ENCODE results near the gene CDNF. TPM values are rescaled to one million over a fixed set of nuclear protein-coding genes. Genes with fewer than 3 reads are reported as not detected.

Gene CDNF
- total and polyA plus RNA-seq, 3 experiments from 2014 or later, result 0.47 to 1.2 (median 0.96) TPM

DNA sequence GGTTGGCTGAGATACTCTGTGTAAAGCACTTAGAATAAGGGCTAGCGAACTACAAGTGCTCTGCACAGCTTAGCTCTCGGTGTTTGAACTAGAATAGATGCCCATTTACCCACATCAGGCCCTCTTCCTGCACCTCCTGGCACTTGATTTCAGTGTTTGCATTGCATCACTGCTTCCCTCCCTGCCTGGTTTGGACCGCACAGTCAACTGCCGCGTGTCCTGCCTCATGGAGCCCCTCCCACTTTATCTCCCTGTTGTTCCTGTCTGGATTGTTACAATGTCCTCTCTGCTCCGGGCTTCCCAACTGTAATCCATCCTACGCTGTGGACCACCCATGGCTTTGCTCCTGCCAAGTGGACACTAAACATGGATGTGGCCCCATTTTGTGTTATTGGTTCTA lies 65.4 kb downstream of the CDNF start:
- no peaks in the 10 kb centered on the region for H3K4me1 Mint-ChIP-seq
- CTCF ChIA-PET, result no interaction called here

GRCh38 chr10:14770927-14771326 lies 66.9 kb downstream of the CDNF start:
- no peak overlapping the region for H3K27ac ChIP-seq (ENCODE audit: low read depth, low read length)
- no peaks in the 10 kb centered on the region for H3K4me1 Mint-ChIP-seq
- H3K4me1 ChIP-seq (ENCODE audit: insufficient read depth, low read length), result no peaks in the 10 kb centered on the region
- ChIA-PET CTCF (no interaction called here), POLR2A (no interaction called here)
- no peak overlapping the region for H3K27ac Mint-ChIP-seq
- no peak overlapping the region for H3K4me3 ChIP-seq (ENCODE audit: low read length)
- no peaks in the 10 kb centered on the region for H3K9me3 Mint-ChIP-seq
- H3K27me3 ChIP-seq (ENCODE audit: insufficient read depth, low read length, poor library complexity, severe bottlenecking), result no peaks in the 10 kb centered on the region
- DNase-seq, result no peak
- no peaks in the 10 kb centered on the region for H3K36me3 ChIP-seq (ENCODE audit: insufficient read depth, low read length)
- no peak overlapping the region for H3K4me3 Mint-ChIP-seq
- no peaks in the 10 kb centered on the region for H3K9me3 ChIP-seq (ENCODE audit: low read length)
- H3K36me3 Mint-ChIP-seq, result peaks cover 0 to 2% (median 0%) of the 10 kb centered on the region in 3 donors
- peaks cover 0 to 4% of the 10 kb centered on the region in 2 donors for H3K27me3 Mint-ChIP-seq

More for the DNA sequence above, 65.4 kb downstream of the CDNF start:
- Histone ChIP-seq H3K4me3 (ENCODE audit: low read length) (no peak overlapping the region), H3K4me1 (ENCODE audit: insufficient read depth, low read length) (no peaks in the 10 kb centered on the region), H3K27ac (ENCODE audit: low read depth, low read length) (no peak overlapping the region), H3K27me3 (ENCODE audit: insufficient read depth, low read length, poor library complexity, severe bottlenecking) (no peaks in the 10 kb centered on the region), H3K9me3 (ENCODE audit: low read length) (no peaks in the 10 kb centered on the region), H3K36me3 (ENCODE audit: insufficient read depth, low read length) (no peaks in the 10 kb centered on the region)
- POLR2A ChIA-PET, result no interaction called here
- no peaks in the 10 kb centered on the region for H3K9me3 Mint-ChIP-seq
- H3K27me3 Mint-ChIP-seq, result peaks cover 0 to 6% of the 10 kb centered on the region in 2 donors
- peaks cover 0 to 2% (median 0%) of the 10 kb centered on the region in 3 donors for H3K36me3 Mint-ChIP-seq
- H3K27ac Mint-ChIP-seq, result no peak overlapping the region
- H3K4me3 Mint-ChIP-seq, result no peak overlapping the region
- DNase-seq, result no peak

Other genes starting within 250 kb of the CDNF start
- gene FAM107B, start 63.1 kb downstream of the CDNF start, total RNA-seq, result 100 to 1,000 TPM; 138 to 143 TPM
- 316 TPM for gene FAM107B, start 63.1 kb downstream of the CDNF start, polyA plus RNA-seq
- 10 to 100 TPM; 43.3 to 45.5 TPM for gene HSPA14, start 269 bp upstream of the CDNF start, total RNA-seq
- gene HSPA14, start 269 bp upstream of the CDNF start, polyA plus RNA-seq, result 20.0 TPM
- 10 to 100 TPM; 28.5 to 30.4 TPM for gene MSANTD7, start 269 bp upstream of the CDNF start, total RNA-seq
- gene MSANTD7, start 269 bp upstream of the CDNF start, polyA plus RNA-seq, result 8.7 TPM
- gene SUV39H2, start 40.8 kb upstream of the CDNF start, total RNA-seq, result 10 to 100 TPM; 30.8 to 35.8 TPM
- 3.4 TPM for gene SUV39H2, start 40.8 kb upstream of the CDNF start, polyA plus RNA-seq
- gene DCLRE1C, start 116.1 kb upstream of the CDNF start, total RNA-seq, result 10 to 100 TPM; 11.3 to 12.5 TPM
- gene DCLRE1C, start 116.1 kb upstream of the CDNF start, polyA plus RNA-seq, result 28.4 TPM
- gene MEIG1, start 121.4 kb upstream of the CDNF start, total RNA-seq, result 1 to 10 TPM in 1 of 2 experiments, under 1 TPM in 1; 0.91 to 1.2 TPM
- gene MEIG1, start 121.4 kb upstream of the CDNF start, polyA plus RNA-seq, result 0.67 TPM
- not detected for gene OLAH, start 205.9 kb upstream of the CDNF start, total RNA-seq
- gene OLAH, start 205.9 kb upstream of the CDNF start, polyA plus RNA-seq, result not detected